NB4 (cell line): Measurements from ENCODE around the gene DAAM2.

Experiments used
- DNase-seq: peaks from one replicate; pipeline ENCODE4 v3.0.0; 2010; ENCODE audit warnings: low read depth
- H3K4me3 ChIP-seq: one replicate; pipeline ENCODE4 v1.5.1; 2011; ENCODE audit warnings: mild to moderate bottlenecking, low read depth, low read length, moderate library complexity
- CTCF ChIP-seq: IDR thresholded peaks from one replicate; pipeline ENCODE4 v1.5.1; 2012; ENCODE audit warnings: low read depth, low read length
- MAX ChIP-seq: IDR thresholded peaks from 2 replicates; pipeline ENCODE4 v1.6.1; 2011; ENCODE audit warnings: low read depth, low read length
- MYC ChIP-seq: IDR thresholded peaks from 2 replicates; pipeline ENCODE4 v1.6.1; 2011; ENCODE audit warnings: low read depth, low read length
- POLR2A ChIP-seq: IDR thresholded peaks from 2 replicates; pipeline ENCODE4 v1.6.1; 2011; ENCODE audit warnings: mild to moderate bottlenecking; ENCODE audit not compliant: insufficient read length; ENCODE audit errors: extremely low read depth

Gene DAAM2

GRCh38 chr6:39917329-39917728 lies 125.2 kb downstream of the DAAM2 start:
- no peak for DNase-seq
- H3K4me3 ChIP-seq, result no peak overlapping the region
- no peak for TF ChIP-seq MYC
- TF ChIP-seq CTCF, result no peak
- TF ChIP-seq MAX, result no peak
- no peak for TF ChIP-seq POLR2A

GRCh38 chr6:39917981-39918380 lies 125.8 kb downstream of the DAAM2 start:
- TF ChIP-seq POLR2A (no peak), CTCF (no peak), MYC (no peak), MAX (no peak)
- DNase-seq, result no peak

GRCh38 chr6:39918831-39919230 lies 126.7 kb downstream of the DAAM2 start:
- no peak overlapping the region for H3K4me3 ChIP-seq
- TF ChIP-seq MYC (no peak), POLR2A (no peak), MAX (no peak), CTCF (no peak)

More at GRCh38 chr6:39917981-39918380, 125.8 kb downstream of the DAAM2 start:
- no peak overlapping the region for H3K4me3 ChIP-seq

GRCh38 chr6:39920157-39920556 lies 128.0 kb downstream of the DAAM2 start:
- TF ChIP-seq MYC, result no peak
- no peak for TF ChIP-seq MAX
- no peak for TF ChIP-seq CTCF
- no peak for TF ChIP-seq POLR2A
- no peak for DNase-seq
- H3K4me3 ChIP-seq, result no peak overlapping the region

More at GRCh38 chr6:39918831-39919230, 126.7 kb downstream of the DAAM2 start:
- no peak for DNase-seq

GRCh38 chr6:39922821-39923220 lies 130.6 kb downstream of the DAAM2 start:
- no peak overlapping the region for H3K4me3 ChIP-seq
- TF ChIP-seq POLR2A (no peak), CTCF (no peak), MYC (no peak), MAX (no peak)
- DNase-seq, result no peak

GRCh38 chr6:39923394-39923793 lies 131.2 kb downstream of the DAAM2 start:
- no peak for DNase-seq
- TF ChIP-seq CTCF, result no peak
- TF ChIP-seq MAX, result no peak
- no peak for TF ChIP-seq MYC
- TF ChIP-seq POLR2A, result no peak
- no peak overlapping the region for H3K4me3 ChIP-seq
